ENCODE data around the gene SPATA13.

DNA sequence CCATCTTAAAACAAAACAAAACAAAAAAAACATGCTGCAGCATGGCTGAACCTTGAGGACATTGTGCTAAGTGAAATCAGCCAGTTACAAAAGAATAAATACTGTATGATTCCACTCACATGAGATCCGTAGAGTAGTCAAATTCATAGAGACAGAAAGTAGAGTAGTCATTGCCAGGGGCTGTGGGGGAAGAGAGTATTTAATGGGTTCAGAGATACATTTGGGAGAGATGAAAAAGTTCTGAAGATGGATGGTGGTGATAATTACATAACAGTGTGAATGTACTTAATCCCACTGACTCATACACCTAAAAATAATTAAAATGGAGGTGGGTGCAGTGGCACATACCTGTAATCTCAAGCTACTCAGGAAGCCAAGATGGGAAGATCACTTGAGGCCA, 76.8 kb downstream of the SPATA13 start:
- TF ChIP-seq, protein P1, sequence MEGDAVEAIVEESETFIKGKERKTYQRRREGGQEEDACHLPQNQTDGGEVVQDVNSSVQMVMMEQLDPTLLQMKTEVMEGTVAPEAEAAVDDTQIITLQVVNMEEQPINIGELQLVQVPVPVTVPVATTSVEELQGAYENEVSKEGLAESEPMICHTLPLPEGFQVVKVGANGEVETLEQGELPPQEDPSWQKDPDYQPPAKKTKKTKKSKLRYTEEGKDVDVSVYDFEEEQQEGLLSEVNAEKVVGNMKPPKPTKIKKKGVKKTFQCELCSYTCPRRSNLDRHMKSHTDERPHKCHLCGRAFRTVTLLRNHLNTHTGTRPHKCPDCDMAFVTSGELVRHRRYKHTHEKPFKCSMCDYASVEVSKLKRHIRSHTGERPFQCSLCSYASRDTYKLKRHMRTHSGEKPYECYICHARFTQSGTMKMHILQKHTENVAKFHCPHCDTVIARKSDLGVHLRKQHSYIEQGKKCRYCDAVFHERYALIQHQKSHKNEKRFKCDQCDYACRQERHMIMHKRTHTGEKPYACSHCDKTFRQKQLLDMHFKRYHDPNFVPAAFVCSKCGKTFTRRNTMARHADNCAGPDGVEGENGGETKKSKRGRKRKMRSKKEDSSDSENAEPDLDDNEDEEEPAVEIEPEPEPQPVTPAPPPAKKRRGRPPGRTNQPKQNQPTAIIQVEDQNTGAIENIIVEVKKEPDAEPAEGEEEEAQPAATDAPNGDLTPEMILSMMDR (IDR thresholded peaks at IDR 0.05): no peak
- no peak for TF ChIP-seq POLR2AphosphoS5 (IDR thresholded peaks at IDR 0.05)
- TF ChIP-seq POLR2A (IDR thresholded peaks at IDR 0.05): no peak
- no peak for TF ChIP-seq EP300 (IDR thresholded peaks at IDR 0.05)

Data from stomach (tissue), 4 donors.